AG04449 (cell line): ENCODE results near the gene POLR3C.
A peak's percentile ranks its signal among the peaks of the same experiment; 100 is the strongest.

Experiments
- CTCF ChIA-PET: fragments of 350-600 bp; formaldehyde crosslinking; extraction: SDS; loops from one replicate; lab custom pipeline; 2021; ENCODE audit warnings: antibody characterized with exemption; lab: Yijun Ruan, JAX
- POLR2A ChIA-PET: fragments of 400-600, 350-600 bp; formaldehyde crosslinking; extraction: SDS; loops from one replicate; lab custom pipeline; 2020; ENCODE audit warnings: antibody characterized with exemption, inconsistent platforms; lab: Yijun Ruan, JAX
- DNase-seq: peaks from one replicate; pipeline ENCODE4 v3.0.0-alpha.2; 2010; ENCODE audit warnings: low read depth, low spot score
- H3K4me3 ChIP-seq: 2 replicates; pipeline ENCODE4 v1.5.1; 2011; ENCODE audit warnings: low read depth, mild to moderate bottlenecking, control low read depth, low read length
- CTCF ChIP-seq: IDR thresholded peaks from one replicate; pipeline ENCODE4 v1.5.1; 2011; ENCODE audit warnings: mild to moderate bottlenecking, moderate library complexity, low read length, control low read depth, inconsistent platforms; ENCODE audit not compliant: insufficient read depth; ENCODE audit errors: missing control alignments

The POLR3C gene

DNA sequence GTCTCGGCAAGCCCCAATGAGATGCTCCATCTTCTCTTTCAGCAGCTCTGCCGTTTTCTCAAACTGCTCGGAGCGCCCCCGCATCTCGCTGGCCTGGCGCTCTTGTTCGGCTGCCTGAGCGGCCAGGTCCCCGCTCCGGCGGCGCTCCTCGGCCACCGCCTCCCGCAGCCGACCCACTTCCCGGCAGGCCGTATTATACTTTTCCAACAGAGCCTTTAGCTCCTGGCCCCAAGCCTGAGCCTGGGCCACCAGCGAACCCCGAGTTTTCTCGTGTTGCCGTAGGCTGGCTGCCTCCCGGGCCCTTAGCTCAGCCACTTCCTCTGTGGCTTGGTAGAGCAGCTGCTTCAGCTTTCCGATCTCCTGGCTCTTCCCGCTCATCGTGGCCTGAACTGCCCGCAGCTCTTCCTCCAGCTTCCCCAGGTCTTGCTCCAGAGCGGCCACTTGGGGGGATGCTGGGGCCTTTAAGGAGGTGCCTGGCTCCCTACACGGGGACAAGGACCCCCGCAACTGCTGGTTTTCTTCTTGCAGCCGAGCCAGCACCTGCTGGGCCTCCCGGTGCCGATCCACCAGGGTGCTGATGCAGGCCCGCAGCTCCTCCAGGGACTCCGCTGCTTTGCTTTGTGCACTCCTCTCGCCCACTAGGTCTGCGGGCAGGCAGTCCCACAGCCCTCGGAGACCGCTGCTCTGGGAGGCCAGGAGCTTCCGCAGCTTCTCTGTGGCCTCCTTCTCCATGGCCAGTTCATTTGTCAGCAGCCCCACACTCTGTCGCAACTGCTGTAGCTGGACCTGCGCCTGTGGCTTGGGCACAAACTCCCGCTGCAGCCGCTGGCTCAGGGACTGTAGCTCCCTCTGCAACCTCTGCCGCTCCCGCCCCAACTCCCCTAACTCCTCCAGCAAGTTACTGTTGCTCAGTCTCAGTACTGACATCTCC lies 48.3 kb downstream of the POLR3C start:
- POLR2A ChIA-PET, result interaction anchor here (1.0 to 2.3 kb wide), 2 partner anchors 13 to 20 kb away, joined by 4 to 12 read pairs; partner anchors contain the start of gene PIAS3
- peak overlapping the region; percentile 29 for H3K4me3 ChIP-seq
- DNase-seq, result no peak
- TF ChIP-seq CTCF, result no peak
- CTCF ChIA-PET, result interaction anchor here (1.2 to 3.6 kb wide), 7 partner anchors 9 to 27 kb away, joined by 3 to 28 read pairs (median 8); partner anchors contain the start of gene NUDT17

GRCh38 chr1:145874646-145875045 lies 50.6 kb downstream of the POLR3C start:
- no peak for DNase-seq
- ChIA-PET POLR2A (interaction anchor here (1.2 kb wide), 1 partner anchor 9 kb away, joined by 3 read pairs; no protein-coding TSS in a partner anchor), CTCF (interaction anchor here (0.6 to 2.4 kb wide), 4 partner anchors 11 to 31 kb away, joined by 3 to 8 read pairs (median 5); partner anchors contain the start of gene PIAS3)
- H3K4me3 ChIP-seq, result no peak overlapping the region
- no peak for TF ChIP-seq CTCF

DNA sequence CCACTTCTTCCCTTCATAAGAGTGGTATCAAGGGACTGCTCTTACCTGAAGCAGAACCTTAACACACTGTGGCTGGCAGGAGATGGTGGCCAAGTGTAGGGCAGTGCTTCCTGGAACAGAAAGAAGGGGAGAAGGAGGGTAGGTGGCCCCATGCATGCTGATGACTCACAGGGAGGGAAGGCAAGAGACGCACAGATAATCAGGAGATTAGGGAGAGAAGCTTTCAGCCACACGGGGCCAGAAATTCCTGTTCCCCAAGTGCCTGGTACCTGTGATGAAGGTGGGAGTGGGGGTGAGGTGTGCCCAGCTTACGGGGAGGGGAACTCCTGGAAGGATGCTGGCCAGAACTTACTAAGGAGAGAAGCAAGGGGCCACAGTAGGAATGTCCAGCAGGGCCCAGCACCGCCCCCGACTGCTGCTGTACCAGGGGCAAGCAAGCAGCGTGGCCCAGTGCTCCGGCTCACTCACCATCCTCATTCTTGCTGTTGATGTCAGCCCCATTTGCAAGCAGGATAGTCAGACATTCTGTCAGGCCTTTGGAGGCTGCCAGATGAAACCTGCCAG lies 54.0 kb downstream of the POLR3C start:
- no peak for DNase-seq
- CTCF ChIA-PET, result interaction anchor here (1.1 to 16.3 kb wide), 5 partner anchors 13 to 34 kb away, joined by 4 to 469 read pairs (median 16); partner anchors contain the start of genes ITGA10, NUDT17, PEX11B and PIAS3
- no peak overlapping the region for H3K4me3 ChIP-seq
- TF ChIP-seq CTCF, result no peak
- POLR2A ChIA-PET, result no interaction called here

- ChIA-PET POLR2A (no interaction called here), CTCF (interaction anchor here (0.7 to 16.3 kb wide), 7 partner anchors 10 to 33 kb away, joined by 3 to 469 read pairs (median 10); partner anchors contain the start of genes ITGA10, NUDT17, PEX11B and PIAS3)
- no peak overlapping the region for H3K4me3 ChIP-seq
- TF ChIP-seq CTCF, result no peak
- DNase-seq, result no peak
Observed at GRCh38 chr1:145878724-145879123, 54.7 kb downstream of the POLR3C start.

GRCh38 chr1:145879775-145880174 lies 55.8 kb downstream of the POLR3C start:
- no peak for DNase-seq
- H3K4me3 ChIP-seq, result no peak overlapping the region
- CTCF ChIA-PET, result interaction anchor here (0.8 to 16.3 kb wide), 6 partner anchors 11 to 34 kb away, joined by 3 to 469 read pairs (median 13); partner anchors contain the start of genes ITGA10, NUDT17, PEX11B and PIAS3
- no peak for TF ChIP-seq CTCF
- POLR2A ChIA-PET, result no interaction called here
